HepG2 (cell line): ENCODE measurements around the gene GPC2. TPM values are rescaled to one million over a fixed set of nuclear protein-coding genes. Genes with fewer than 3 reads are reported as not detected.
A peak's percentile ranks its signal among the peaks of the same experiment; 100 is the strongest.

ENCODE experiments used
- AHR ChIP-seq: IDR thresholded peaks from 2 replicates; pipeline ENCODE4 v1.6.1; 2018; ENCODE audit warnings: missing genetic modification reagents, missing compliant biosample characterization
- ARID2 ChIP-seq: sonication (generic); formaldehyde crosslinking; IDR thresholded peaks from 2 replicates; pipeline ENCODE4 v1.8.1; 2022; ENCODE audit warnings: mild to moderate bottlenecking, missing genetic modification reagents, borderline replicate concordance
- ATF3 ChIP-seq: sonication (generic); formaldehyde crosslinking; IDR thresholded peaks from 2 replicates; pipeline ENCODE4 v1.4.0; 2020; ENCODE audit warnings: missing genetic modification reagents
- ATF7 ChIP-seq, 2 experiments: fragments of 450-650 bp in 1 of 2; sonication (generic) in 1 of 2; formaldehyde crosslinking in 1 of 2; IDR thresholded peaks; 2 replicates each; pipeline versions ENCODE4 v1.4.0 to v1.6.1; 2016 to 2020; ENCODE audit warnings: antibody characterized with exemption in 1 of 2, mild to moderate bottlenecking in 1 of 2, missing genetic modification reagents in 1 of 2
- CEBPB ChIP-seq: IDR thresholded peaks from 2 replicates; pipeline ENCODE4 v1.6.1; 2011; ENCODE audit warnings: low read depth, low read length, improper control_type of control experiment, borderline replicate concordance
- HNF4A ChIP-seq: sonication (generic); formaldehyde crosslinking; IDR thresholded peaks from 2 replicates; pipeline ENCODE4 v1.4.0; 2020; ENCODE audit warnings: missing genetic modification reagents
- JUN ChIP-seq: sonication (generic); formaldehyde crosslinking; IDR thresholded peaks from 2 replicates; pipeline ENCODE4 v1.4.0; 2020; ENCODE audit warnings: mild to moderate bottlenecking, missing genetic modification reagents
- KAT7 ChIP-seq: IDR thresholded peaks from 2 replicates; pipeline ENCODE4 v1.6.1; 2018; ENCODE audit warnings: borderline replicate concordance, missing compliant biosample characterization
- PHF8 ChIP-seq: sonication (generic); formaldehyde crosslinking; IDR thresholded peaks from 2 replicates; pipeline ENCODE4 v1.5.0; 2020; ENCODE audit warnings: missing genetic modification reagents
- RAD21 ChIP-seq: fragments of 450-650 bp; formaldehyde crosslinking; IDR thresholded peaks from 2 replicates; pipeline ENCODE4 v1.5.0; 2020; ENCODE audit warnings: mild to moderate bottlenecking
- RBM39 ChIP-seq: fragments of 200-400 bp; formaldehyde crosslinking; IDR thresholded peaks from one replicate; pipeline ENCODE4 v1.6.1; 2018; ENCODE audit warnings: antibody characterized with exemption, mild to moderate bottlenecking, low read depth, low read length; ENCODE audit not compliant: poor library complexity, severe bottlenecking
- SALL1 ChIP-seq: sonication (generic); formaldehyde crosslinking; IDR thresholded peaks from 2 replicates; pipeline ENCODE4 v1.8.0; 2022; ENCODE audit warnings: mild to moderate bottlenecking, missing genetic modification reagents
- SNRNP70 ChIP-seq: fragments of 200-400 bp; formaldehyde crosslinking; IDR thresholded peaks from 2 replicates; pipeline ENCODE4 v1.6.1; 2017; ENCODE audit warnings: mild to moderate bottlenecking, low read depth, low read length, moderate library complexity
- TEAD3 ChIP-seq: optimal IDR thresholded peaks from 2 replicates; pipeline ENCODE3; 2016; ENCODE audit warnings: borderline replicate concordance
- UBTF ChIP-seq: sonication (generic); formaldehyde crosslinking; IDR thresholded peaks from 2 replicates; pipeline ENCODE4 v1.4.0; 2020; ENCODE audit warnings: mild to moderate bottlenecking, missing genetic modification reagents
- ZGPAT ChIP-seq: IDR thresholded peaks from 2 replicates; pipeline ENCODE4 v1.6.1; 2016; ENCODE audit warnings: mild to moderate bottlenecking
- ZNF232 ChIP-seq: sonication (generic); formaldehyde crosslinking; IDR thresholded peaks from 2 replicates; pipeline ENCODE4 v1.4.0; 2020; ENCODE audit warnings: missing genetic modification reagents, borderline replicate concordance
- ZNF260 ChIP-seq: sonication (generic); formaldehyde crosslinking; IDR thresholded peaks from 2 replicates; pipeline ENCODE4 v1.4.0; 2020; ENCODE audit warnings: missing genetic modification reagents, low read depth, mild to moderate bottlenecking, borderline replicate concordance
- ZNF605 ChIP-seq: sonication (generic); formaldehyde crosslinking; IDR thresholded peaks from 2 replicates; pipeline ENCODE4 v1.8.0; 2022; ENCODE audit warnings: mild to moderate bottlenecking, missing genetic modification reagents
- polyA plus RNA-seq, 8 experiments: library from polyadenylated mRNA; depleted of rRNA in 3 of 8; stranded (reverse) in 7 of 8; unstranded in 1 of 8; fragments of >200 nt; fragmentation: Illumina TruSeq in 4 of 8; extraction: Trizol in 4 of 8; gene quantifications; 2 replicates each; pipeline versions ENCODE4 v1.2.1 to v1.2.3, GENCODE V29; 2011 to 2016; ENCODE audit warnings: low read depth in 4 of 8, missing spikeins in 1 of 8, mixed read lengths in 1 of 8; ENCODE audit not compliant: insufficient read depth in 1 of 8
- total RNA-seq, 5 experiments: library from RNA; depleted of rRNA; stranded (reverse); fragments of >200 nt; fragmentation: Illumina TruSeq; extraction: Trizol; gene quantifications; 2 replicates each; pipeline ENCODE4 v1.2.3, GENCODE V29; 2016; ENCODE audit warnings: low read depth in 1 of 5
- TF ChIP-seq, protein P1 (sequence below): IDR thresholded peaks from 2 replicates; pipeline ENCODE4 v1.6.1; 2012; ENCODE audit warnings: inconsistent platforms

The GPC2 gene
- total and polyA plus RNA-seq, 2 of the 13 experiments (the other 11 are each of a cell fraction or from before 2014, with no cell fraction given): 0.64 to 0.78 TPM

- TF ChIP-seq, protein P1, sequence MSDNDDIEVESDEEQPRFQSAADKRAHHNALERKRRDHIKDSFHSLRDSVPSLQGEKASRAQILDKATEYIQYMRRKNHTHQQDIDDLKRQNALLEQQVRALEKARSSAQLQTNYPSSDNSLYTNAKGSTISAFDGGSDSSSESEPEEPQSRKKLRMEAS: peak; percentile 38; the same call in 1 of the 2 replicates
- TF ChIP-seq CEBPB (peak; percentile 92), ZNF605 (CRISPR knock-in tag) (no peak), ARID2 (CRISPR knock-in tag) (no peak), ZNF232 (CRISPR knock-in tag) (no peak), SALL1 (peak; percentile 47; the same call in 1 of the 2 replicates), KAT7 (CRISPR knock-in tag) (no peak), PHF8 (0 out of 2 replicates have a peak, but pooled peaks have one; percentile 16), UBTF (CRISPR knock-in tag) (peak; percentile 48; the same call in 1 of the 2 replicates), ATF7 (IDR thresholded peaks at IDR 0.05) (peak; percentile 40; the same call in 1 of the 2 replicates), ATF7 (CRISPR knock-in tag; IDR thresholded peaks at IDR 0.05) (no peak), TEAD3 (CRISPR knock-in tag) (peak; percentile 11), RAD21 (CRISPR knock-in tag) (peak; percentile 81), ATF3 (peak; percentile 78), HNF4A (peak; percentile 24; the same call in 1 of the 2 replicates), ZGPAT (CRISPR knock-in tag) (peak; percentile 60; the same call in 1 of the 2 replicates), JUN (CRISPR knock-in tag) (no peak), ZNF260 (CRISPR knock-in tag) (no peak), SNRNP70 (no peak), RBM39 (peak; percentile 99), AHR (CRISPR knock-in tag) (no peak)
These were observed 46.4 kb downstream of the GPC2 start (continued) for GRCh38 chr7:100130608-100131453.
